HepG2 (cell line): Measurements from ENCODE around the gene SEL1L2. TPM values are rescaled to one million over a fixed set of nuclear protein-coding genes. Genes with fewer than 3 reads are reported as not detected.

Experiments used
- ARID5B ChIP-seq: IDR thresholded peaks from 2 replicates; pipeline ENCODE4 v1.4.0; 2020; ENCODE audit warnings: mild to moderate bottlenecking, missing genetic modification reagents
- BORCS8-MEF2B ChIP-seq: sonication (generic); formaldehyde crosslinking; IDR thresholded peaks from 2 replicates; pipeline ENCODE4 v1.8.0; 2022; ENCODE audit warnings: mild to moderate bottlenecking, missing genetic modification reagents
- E2F1 ChIP-seq: sonication (generic); formaldehyde crosslinking; IDR thresholded peaks from 2 replicates; pipeline ENCODE4 v1.5.0; 2020; ENCODE audit warnings: missing genetic modification reagents
- FOXA1 ChIP-seq, 2 experiments: fragments of 450-650 bp in 1 of 2; sonication (generic) in 1 of 2; formaldehyde crosslinking in 1 of 2; IDR thresholded peaks; 2 replicates each; pipeline versions ENCODE4 v1.4.0 to v1.6.1; 2016 to 2020; ENCODE audit warnings: missing genetic modification reagents in 1 of 2
- FOXO1 ChIP-seq: sonication (generic); formaldehyde crosslinking; IDR thresholded peaks from 2 replicates; pipeline ENCODE4 v1.4.0; 2020; ENCODE audit warnings: missing genetic modification reagents
- GABPB1 ChIP-seq: IDR thresholded peaks from 2 replicates; pipeline ENCODE4 v1.6.1; 2016; ENCODE audit warnings: mild to moderate bottlenecking, missing genetic modification reagents, moderate library complexity, missing compliant biosample characterization
- HIC2 ChIP-seq: sonication (generic); formaldehyde crosslinking; IDR thresholded peaks from 2 replicates; pipeline ENCODE4 v1.9.0; 2022; ENCODE audit warnings: low read depth, missing genetic modification reagents
- PAXIP1 ChIP-seq: sonication (generic); formaldehyde crosslinking; conservative IDR thresholded peaks from 2 replicates; pipeline ENCODE4 v1.4.0; 2020; ENCODE audit warnings: mild to moderate bottlenecking, missing genetic modification reagents, moderate library complexity
- SALL1 ChIP-seq: sonication (generic); formaldehyde crosslinking; IDR thresholded peaks from 2 replicates; pipeline ENCODE4 v1.8.0; 2022; ENCODE audit warnings: mild to moderate bottlenecking, missing genetic modification reagents
- SIX4 ChIP-seq: sonication (generic); formaldehyde crosslinking; IDR thresholded peaks from 2 replicates; pipeline ENCODE4 v1.4.0; 2020; ENCODE audit warnings: missing genetic modification reagents
- SP5 ChIP-seq: IDR thresholded peaks from 2 replicates; pipeline ENCODE4 v1.6.1; 2016; ENCODE audit warnings: low read depth, borderline replicate concordance
- XBP1 ChIP-seq: sonication (generic); formaldehyde crosslinking; IDR thresholded peaks from 2 replicates; pipeline ENCODE4 v1.5.0; 2020; ENCODE audit warnings: missing genetic modification reagents
- ZNF263 ChIP-seq: sonication (generic); formaldehyde crosslinking; IDR thresholded peaks from 2 replicates; pipeline ENCODE4 v1.4.0; 2020; ENCODE audit warnings: missing genetic modification reagents
- ZNF317 ChIP-seq: sonication (generic); formaldehyde crosslinking; IDR thresholded peaks from 2 replicates; pipeline ENCODE4 v1.5.0; 2020; ENCODE audit warnings: mild to moderate bottlenecking, missing genetic modification reagents
- ZNF510 ChIP-seq: sonication (generic); formaldehyde crosslinking; IDR thresholded peaks from 2 replicates; pipeline ENCODE4 v1.4.0; 2020; ENCODE audit warnings: low read depth, mild to moderate bottlenecking, missing genetic modification reagents
- ZNF614 ChIP-seq: IDR thresholded peaks from 2 replicates; pipeline ENCODE4 v1.6.1; 2018; ENCODE audit warnings: missing biosample characterization, missing genetic modification reagents, inconsistent platforms, borderline replicate concordance
- ZNF644 ChIP-seq: IDR thresholded peaks from 2 replicates; pipeline ENCODE4 v1.6.1; 2016; ENCODE audit warnings: low read depth
- ZNF670 ChIP-seq: sonication (generic); formaldehyde crosslinking; IDR thresholded peaks from 2 replicates; pipeline ENCODE4 v1.8.0; 2022; ENCODE audit warnings: mild to moderate bottlenecking, missing genetic modification reagents, borderline replicate concordance
- polyA plus RNA-seq, 8 experiments: library from polyadenylated mRNA; depleted of rRNA in 3 of 8; stranded (reverse) in 7 of 8; unstranded in 1 of 8; fragments of >200 nt; fragmentation: Illumina TruSeq in 4 of 8; extraction: Trizol in 4 of 8; gene quantifications; 2 replicates each; pipeline versions ENCODE4 v1.2.1 to v1.2.3, GENCODE V29; 2011 to 2016; ENCODE audit warnings: low read depth in 4 of 8, missing spikeins in 1 of 8, mixed read lengths in 1 of 8; ENCODE audit not compliant: insufficient read depth in 1 of 8
- total RNA-seq, 5 experiments: library from RNA; depleted of rRNA; stranded (reverse); fragments of >200 nt; fragmentation: Illumina TruSeq; extraction: Trizol; gene quantifications; 2 replicates each; pipeline ENCODE4 v1.2.3, GENCODE V29; 2016; ENCODE audit warnings: low read depth in 1 of 5

Gene SEL1L2
- total and polyA plus RNA-seq, 2 of the 13 experiments (the other 11 are each of a cell fraction or from before 2014, with no cell fraction given), result not detected

- 0 out of 2 replicates have a peak, but pooled peaks have one; percentile 34 for TF ChIP-seq E2F1 (CRISPR knock-in tag)
- 0 out of 2 replicates have a peak, but pooled peaks have one; percentile 43 for TF ChIP-seq ZNF670 (CRISPR knock-in tag)
- no peak for TF ChIP-seq XBP1 (CRISPR knock-in tag)
- TF ChIP-seq HIC2 (CRISPR knock-in tag), result peak; percentile 80
- no peak for TF ChIP-seq ZNF317 (CRISPR knock-in tag)
- 0 out of 2 replicates have a peak, but pooled peaks have one; percentile 47 for TF ChIP-seq SALL1 (CRISPR knock-in tag)
- TF ChIP-seq PAXIP1 (CRISPR knock-in tag), result 0 out of 2 replicates have a peak, but pooled peaks have one; percentile 19
- 0 out of 2 replicates have a peak, but pooled peaks have one; percentile 23 for TF ChIP-seq ZNF263 (CRISPR knock-in tag)
- peak; percentile 71 for TF ChIP-seq ARID5B
- no peak for TF ChIP-seq BORCS8-MEF2B (CRISPR knock-in tag)
- TF ChIP-seq GABPB1 (CRISPR knock-in tag), result peak; percentile 37; the same call in 1 of the 2 replicates
- no peak for TF ChIP-seq ZNF510 (CRISPR knock-in tag)
- peak; percentile 23; the same call in 1 of the 2 replicates for TF ChIP-seq FOXO1 (CRISPR knock-in tag)
- TF ChIP-seq FOXA1 (IDR thresholded peaks at IDR 0.05), result no peak
- TF ChIP-seq FOXA1 (CRISPR knock-in tag; IDR thresholded peaks at IDR 0.05), result peak; percentile 58; the same call in 1 of the 2 replicates
- TF ChIP-seq SIX4 (CRISPR knock-in tag), result 0 out of 2 replicates have a peak, but pooled peaks have one; percentile 48
- peak; percentile 70; the same call in 1 of the 2 replicates for TF ChIP-seq ZNF644
- TF ChIP-seq ZNF614, result peak; percentile 88
- peak; percentile 71 for TF ChIP-seq SP5
These were observed 75.1 kb downstream of the SEL1L2 start (continued) for GRCh38 chr20:13915284-13915683.
